Tibial artery (tissue), 4 donors: ENCODE measurements around the gene FNDC3B.

ENCODE experiments used
- DNase-seq, 2 donors: peaks; one replicate each; pipeline ENCODE4 v3.0.0-alpha.2; 2019
- H3K27ac ChIP-seq, 2 donors: fragments of 200-600 bp; sonication (generic) in 1 of 2; 1 replicate in 1 of 2; 2 replicates in 1 of 2; pipeline ENCODE4 v1.5.1; 2018 to 2019; ENCODE audit warnings: mild to moderate bottlenecking in 1 of 2
- H3K27me3 ChIP-seq, 2 donors: fragments of 200-600 bp; sonication (generic) in 1 of 2; one replicate each; pipeline versions ENCODE4 v1.5.1 to v1.6.0; 2016 to 2019
- H3K36me3 ChIP-seq, 3 donors: fragments of 200-600 bp; sonication (generic) in 2 of 3; one replicate each; pipeline ENCODE4 v1.5.1; 2016 to 2019; ENCODE audit warnings: mild to moderate bottlenecking in 2 of 3
- H3K4me1 ChIP-seq, 4 donors: fragments of 200-600 bp; sonication (generic) in 2 of 4; 1 replicate in 3 of 4; 2 replicates in 1 of 4; pipeline ENCODE4 v1.5.1; 2016 to 2019
- H3K4me3 ChIP-seq, 2 donors: fragments of 200-600 bp; sonication (generic) in 1 of 2; 1 replicate in 1 of 2; 2 replicates in 1 of 2; pipeline ENCODE4 v1.5.1; 2018 to 2019; ENCODE audit warnings: mild to moderate bottlenecking in 2 of 2
- H3K9me3 ChIP-seq, 3 donors: fragments of 200-600 bp; sonication (generic) in 1 of 3; one replicate each; pipeline ENCODE4 v1.5.1; 2016 to 2019
- intact Hi-C: fragments of 100-400 bp; cut with DNase I; formaldehyde crosslinking; loops from one replicate; pipeline ENCODE4 v1.15.0; 2023; ENCODE audit warnings: low total_unique reads
- TF ChIP-seq, protein P1 (sequence below), 2 experiments: fragments of 200-600 bp in 1 of 2; fragments of 450-650 bp in 1 of 2; IDR thresholded peaks; one replicate each; pipeline ENCODE4 v1.5.1; 2017 to 2019; ENCODE audit warnings: antibody characterized with exemption in 2 of 2, mild to moderate bottlenecking in 1 of 2, moderate library complexity in 1 of 2

FNDC3B gene

DNA sequence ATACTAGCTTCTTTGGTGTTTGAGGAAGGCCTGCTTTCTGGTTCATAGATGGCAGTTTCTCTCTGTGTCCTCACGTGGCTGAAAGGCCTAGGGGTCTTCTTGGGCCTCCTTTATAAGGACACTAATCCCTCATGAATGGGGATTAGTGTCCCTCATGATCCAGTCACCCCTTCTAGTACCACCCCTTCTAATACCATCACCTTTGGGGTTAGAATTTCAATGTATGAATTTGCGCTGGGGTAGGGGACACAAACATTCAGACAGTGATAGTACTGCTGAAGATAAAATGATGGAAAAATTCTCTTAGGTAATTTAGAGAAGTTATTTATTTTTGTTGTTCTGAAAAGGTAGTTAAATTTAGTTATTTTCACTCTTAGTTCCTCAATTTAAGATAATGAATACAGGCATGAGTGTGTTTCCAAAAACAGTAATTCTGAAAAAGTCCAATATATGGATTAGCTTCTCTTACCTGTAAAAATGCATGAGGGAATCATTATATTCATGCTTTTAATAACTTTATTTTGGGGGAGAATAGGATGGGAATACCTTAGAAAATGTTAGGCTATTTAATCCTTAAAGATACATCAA, 103.6 kb downstream of the FNDC3B start:
- Histone ChIP-seq H3K27me3 (no peaks in the 10 kb centered on the region), H3K4me3 (no peak overlapping the region), H3K36me3 (no peaks in the 10 kb centered on the region), H3K9me3 (no peaks in the 10 kb centered on the region), H3K4me1 (peaks cover 0 to 52% (median 47%) of the 10 kb centered on the region in 4 donors), H3K27ac (no peak overlapping the region)
- TF ChIP-seq, protein P1, sequence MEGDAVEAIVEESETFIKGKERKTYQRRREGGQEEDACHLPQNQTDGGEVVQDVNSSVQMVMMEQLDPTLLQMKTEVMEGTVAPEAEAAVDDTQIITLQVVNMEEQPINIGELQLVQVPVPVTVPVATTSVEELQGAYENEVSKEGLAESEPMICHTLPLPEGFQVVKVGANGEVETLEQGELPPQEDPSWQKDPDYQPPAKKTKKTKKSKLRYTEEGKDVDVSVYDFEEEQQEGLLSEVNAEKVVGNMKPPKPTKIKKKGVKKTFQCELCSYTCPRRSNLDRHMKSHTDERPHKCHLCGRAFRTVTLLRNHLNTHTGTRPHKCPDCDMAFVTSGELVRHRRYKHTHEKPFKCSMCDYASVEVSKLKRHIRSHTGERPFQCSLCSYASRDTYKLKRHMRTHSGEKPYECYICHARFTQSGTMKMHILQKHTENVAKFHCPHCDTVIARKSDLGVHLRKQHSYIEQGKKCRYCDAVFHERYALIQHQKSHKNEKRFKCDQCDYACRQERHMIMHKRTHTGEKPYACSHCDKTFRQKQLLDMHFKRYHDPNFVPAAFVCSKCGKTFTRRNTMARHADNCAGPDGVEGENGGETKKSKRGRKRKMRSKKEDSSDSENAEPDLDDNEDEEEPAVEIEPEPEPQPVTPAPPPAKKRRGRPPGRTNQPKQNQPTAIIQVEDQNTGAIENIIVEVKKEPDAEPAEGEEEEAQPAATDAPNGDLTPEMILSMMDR (IDR thresholded peaks at IDR 0.05): no peak
- no peak for DNase-seq
- intact Hi-C loops: no loop called here

DNA sequence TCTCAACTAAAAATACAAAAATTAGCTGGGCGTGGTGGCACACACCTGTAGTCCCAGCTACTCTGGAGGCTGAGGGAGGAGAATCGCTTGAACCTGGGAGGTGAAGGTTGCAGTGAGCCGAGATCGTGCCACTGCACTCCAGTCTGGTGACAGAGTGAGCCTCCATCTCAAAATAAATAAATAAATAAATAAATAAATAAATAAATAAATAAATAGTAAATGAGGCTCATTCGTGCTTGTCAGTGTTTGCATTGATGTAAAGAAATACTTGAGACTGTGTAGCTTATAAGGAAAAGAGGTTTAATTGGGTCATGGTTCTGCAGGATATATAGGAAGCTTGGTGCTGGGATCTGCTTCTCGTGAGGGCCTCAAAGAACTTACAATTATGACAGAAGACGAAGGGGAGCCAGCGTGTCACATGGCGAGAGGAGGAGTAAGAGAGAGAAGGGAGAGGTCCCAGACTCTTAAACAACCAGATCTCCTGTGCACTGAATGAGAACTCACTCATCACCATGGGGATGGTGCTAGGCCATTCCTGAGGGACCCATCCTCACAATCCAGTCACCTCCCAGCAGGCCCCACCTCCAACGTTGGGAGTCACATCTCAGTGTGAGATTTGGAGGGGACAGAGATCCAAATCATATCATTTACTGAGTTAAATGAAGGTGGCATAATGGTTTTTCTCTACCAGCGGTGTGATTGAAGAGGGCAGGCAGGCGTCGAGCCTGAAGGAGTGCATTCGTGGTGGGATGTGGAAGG, 104.5 kb downstream of the FNDC3B start:
- Histone ChIP-seq H3K27me3 (no peaks in the 10 kb centered on the region), H3K27ac (no peak overlapping the region), H3K36me3 (no peaks in the 10 kb centered on the region), H3K9me3 (no peaks in the 10 kb centered on the region), H3K4me1 (peaks cover 0 to 52% (median 44%) of the 10 kb centered on the region in 4 donors), H3K4me3 (no peak overlapping the region)
- intact Hi-C loops: no loop called here
- DNase-seq: no peak
- TF ChIP-seq, protein P1 (IDR thresholded peaks at IDR 0.05): no peak

DNA sequence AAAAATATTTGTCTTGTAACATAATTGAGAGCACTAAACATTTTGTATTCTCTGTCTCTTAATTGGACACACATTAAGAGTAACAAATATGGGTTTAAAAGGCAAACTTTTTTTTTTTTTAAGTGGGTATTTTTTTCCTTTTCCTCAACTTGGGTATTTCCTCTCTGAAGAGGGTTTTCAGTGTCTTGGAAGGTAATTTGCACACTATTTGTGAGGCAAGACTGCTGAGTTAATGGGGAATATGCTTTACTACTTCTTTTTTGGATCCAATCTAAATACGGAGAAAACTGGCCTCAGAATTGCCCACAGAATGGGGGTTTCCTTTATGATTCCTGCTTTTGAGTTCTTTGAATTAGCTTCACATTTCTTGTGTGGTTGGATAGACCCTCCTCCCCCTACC, 105.2 kb downstream of the FNDC3B start:
- intact Hi-C loops: no loop called here
- Histone ChIP-seq H3K4me1 (peaks cover 0 to 50% (median 38%) of the 10 kb centered on the region in 4 donors), H3K36me3 (no peaks in the 10 kb centered on the region), H3K9me3 (no peaks in the 10 kb centered on the region), H3K27ac (no peak overlapping the region), H3K27me3 (no peaks in the 10 kb centered on the region), H3K4me3 (no peak overlapping the region)
- TF ChIP-seq, protein P1 (IDR thresholded peaks at IDR 0.05): no peak
- DNase-seq: no peak

DNA sequence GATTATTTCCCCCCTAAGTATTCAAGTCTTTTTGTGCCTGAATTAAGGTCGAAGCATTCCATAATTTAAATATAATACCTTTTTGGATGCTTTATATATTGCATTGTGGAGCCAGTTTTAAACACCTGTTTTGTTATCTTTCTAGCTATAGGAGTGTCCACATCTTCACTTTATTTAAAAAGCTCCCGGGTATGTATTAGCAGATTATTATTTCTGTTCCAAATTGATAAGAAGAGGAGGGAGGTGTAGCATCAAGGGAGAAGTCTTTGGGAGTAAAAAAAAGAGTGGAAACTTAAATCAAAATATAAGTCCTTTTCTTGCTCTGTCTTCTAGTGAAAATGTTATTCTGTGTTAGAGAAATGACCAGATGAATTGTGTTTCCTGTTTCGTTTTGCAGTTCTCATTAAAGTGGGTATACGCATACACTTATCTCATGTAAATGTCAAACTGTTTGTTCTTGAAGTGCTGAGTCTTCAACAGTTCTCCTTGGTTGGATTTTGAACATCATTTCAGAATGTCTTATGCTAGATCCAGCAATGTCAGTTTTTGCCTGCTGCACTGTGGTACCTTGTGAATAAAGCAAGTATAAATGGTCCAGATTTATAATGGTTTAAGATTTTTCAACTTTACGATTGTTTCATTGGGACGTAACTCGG, 105.8 kb downstream of the FNDC3B start:
- no peak for DNase-seq
- H3K27ac ChIP-seq: no peak overlapping the region
- peaks cover 0 to 45% (median 33%) of the 10 kb centered on the region in 4 donors for H3K4me1 ChIP-seq
- no peaks in the 10 kb centered on the region for H3K9me3 ChIP-seq
- no peaks in the 10 kb centered on the region for H3K36me3 ChIP-seq
- intact Hi-C loops: no loop called here
- no peak overlapping the region for H3K4me3 ChIP-seq
- TF ChIP-seq, protein P1 (IDR thresholded peaks at IDR 0.05): no peak
- no peaks in the 10 kb centered on the region for H3K27me3 ChIP-seq

DNA sequence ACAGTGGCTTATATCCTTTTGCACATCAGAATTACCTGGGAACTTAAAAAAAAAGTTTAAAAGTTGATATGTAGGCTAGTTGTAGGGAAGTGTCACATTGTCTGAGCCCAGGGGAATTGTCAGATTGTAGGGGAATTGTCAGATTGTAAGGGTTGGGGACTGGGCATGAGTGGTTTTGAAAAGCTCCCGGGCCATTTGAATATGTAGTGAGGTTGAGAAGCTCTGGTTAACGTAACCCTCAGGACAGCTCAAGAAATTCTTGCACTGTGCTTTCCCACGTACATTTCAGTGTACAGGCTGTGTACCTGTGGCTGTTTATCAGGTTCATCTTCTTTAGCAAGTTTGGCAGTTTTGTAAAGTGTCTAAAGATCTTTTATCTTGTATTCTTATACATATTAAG, 107.0 kb downstream of the FNDC3B start:
- intact Hi-C loops: no loop called here
- no peaks in the 10 kb centered on the region for H3K9me3 ChIP-seq
- TF ChIP-seq, protein P1 (IDR thresholded peaks at IDR 0.05): no peak
- H3K36me3 ChIP-seq: no peaks in the 10 kb centered on the region
- H3K4me3 ChIP-seq: no peak overlapping the region
- peaks cover 0 to 36% (median 23%) of the 10 kb centered on the region in 4 donors for H3K4me1 ChIP-seq
- no peaks in the 10 kb centered on the region for H3K27me3 ChIP-seq
- no peak overlapping the region for H3K27ac ChIP-seq
- no peak for DNase-seq
